ENCODE data around the gene EDDM13. TPM values are rescaled to one million over a fixed set of nuclear protein-coding genes. Genes with fewer than 3 reads are reported as not detected.

EDDM13 gene
- total and polyA plus RNA-seq, 2 of the 13 experiments (the other 11 are each of a cell fraction or from before 2014, with no cell fraction given): not detected

- intact Hi-C loops (cut with micrococcal nuclease; ENCODE audit: unreplicated experiment) (loop anchor here (1.0 kb wide), 1 partner anchor 80 kb away; no protein-coding TSS in a partner anchor), in situ Hi-C loops (cut with HindIII; ENCODE audit: extremely low pct_ligation_motif_present, low pct_unique_long_range_greater_than_20kb) (loop anchor here (5.0 kb wide), 1 partner anchor 79 kb away; no protein-coding TSS in a partner anchor)
- H3K27me3 ChIP-seq (ENCODE audit: control insufficient read depth in 1 of 2, insufficient read depth in 2 of 2, low read length in 2 of 2): no peaks in the 10 kb centered on the region
- no peak overlapping the region for H3K4me3 ChIP-seq (replicated peaks in 1 of 3; ENCODE audit: insufficient read depth in 1 of 3, low read depth in 2 of 3, low read length in 3 of 3)
- 87% methylated on average over 5 of the region's 5 CpGs for WGBS (ENCODE audit: low lambda C conversion rate)
- CTCF ChIA-PET (ENCODE audit: low intra/inter-chr PET ratio, low total read pairs): interaction anchor here (1.6 to 3.5 kb wide), 3 partner anchors 55 to 96 kb away, joined by 4 to 46 read pairs (median 5); no protein-coding TSS in a partner anchor
- H4K20me1 ChIP-seq (ENCODE audit: insufficient read depth, low read length): no peaks in the 10 kb centered on the region
- no peaks in the 10 kb centered on the region for H3K79me2 ChIP-seq (ENCODE audit: insufficient read depth, low read length)
- H3K9ac ChIP-seq (ENCODE audit: insufficient read depth, low read depth, low read length): no peak overlapping the region
- FAIRE-seq (no peak), ATAC-seq (no peak), DNase-seq (ENCODE audit: low spot score) (peak; percentile 48)
- no peak overlapping the region for H3K4me2 ChIP-seq (ENCODE audit: low read depth, low read length)
- BruUV-seq (replicated peaks): no TSS peak
- POLR2A ChIA-PET: interaction anchor here (1.5 to 1.9 kb wide), 3 partner anchors 56 to 177 kb away, joined by 3 to 7 read pairs (median 4); no protein-coding TSS in a partner anchor
- H3K9me3 ChIP-seq (ENCODE audit: low read length): no peaks in the 10 kb centered on the region
- no peaks in the 10 kb centered on the region for H3K4me1 ChIP-seq (ENCODE audit: insufficient read depth, low read length)
- no peaks in the 10 kb centered on the region; a peak in 1 of 5 replicates for H3K36me3 ChIP-seq (replicated peaks in 1 of 2; ENCODE audit: control insufficient read depth in 1 of 2, insufficient read depth in 2 of 2, low read length in 2 of 2)
- no peak overlapping the region for H2AFZ ChIP-seq (ENCODE audit: low read length)
- H3K27ac ChIP-seq (ENCODE audit: extremely low read length, insufficient read depth, low read length): no peak overlapping the region
- no peak for TF ChIP-seq SRSF1 (optimal IDR thresholded peaks at IDR 0.05; ENCODE audit: low read depth, low read length)
- TF ChIP-seq ZSCAN5A (CRISPR knock-in tag; IDR thresholded peaks at IDR 0.05; ENCODE audit: borderline replicate concordance): no peak
- TF ChIP-seq HHEX (CRISPR knock-in tag; IDR thresholded peaks at IDR 0.05): no peak
- TF ChIP-seq SMC3 (IDR thresholded peaks at IDR 0.05; ENCODE audit: low read length): peak; percentile 50; the same call in 1 of the 2 replicates
- TF ChIP-seq, protein P1, sequence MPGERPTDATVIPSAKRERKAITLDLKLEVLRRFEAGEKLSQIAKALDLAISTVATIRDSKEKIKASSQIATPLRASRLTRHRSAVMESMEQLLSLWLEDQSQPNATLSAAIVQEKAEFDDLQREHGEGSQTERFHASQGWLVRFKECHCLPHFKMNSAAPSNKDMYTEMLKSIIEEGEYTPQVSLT (CRISPR knock-in tag; IDR thresholded peaks at IDR 0.05; ENCODE audit: borderline replicate concordance, low read depth): no peak
- no peak for TF ChIP-seq NCOA2 (CRISPR knock-in tag; IDR thresholded peaks at IDR 0.05)
- TF ChIP-seq, protein P2, sequence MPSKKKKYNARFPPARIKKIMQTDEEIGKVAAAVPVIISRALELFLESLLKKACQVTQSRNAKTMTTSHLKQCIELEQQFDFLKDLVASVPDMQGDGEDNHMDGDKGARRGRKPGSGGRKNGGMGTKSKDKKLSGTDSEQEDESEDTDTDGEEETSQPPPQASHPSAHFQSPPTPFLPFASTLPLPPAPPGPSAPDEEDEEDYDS (CRISPR knock-in tag; IDR thresholded peaks at IDR 0.05): no peak
- no peak for TF ChIP-seq NCOA1 (CRISPR knock-in tag; IDR thresholded peaks at IDR 0.05)
- TF ChIP-seq PRDM15 (CRISPR knock-in tag; IDR thresholded peaks at IDR 0.05): no peak
- TF ChIP-seq ZNF180 (CRISPR knock-in tag; IDR thresholded peaks at IDR 0.05; ENCODE audit: borderline replicate concordance, low read depth): no peak
- no peak for TF ChIP-seq ZNF781 (CRISPR knock-in tag; IDR thresholded peaks at IDR 0.05; ENCODE audit: borderline replicate concordance, not compliant biosample characterization)
- peak; percentile 59 for TF ChIP-seq STAG1 (CRISPR knock-in tag; IDR thresholded peaks at IDR 0.05)
- TF ChIP-seq SMARCC2 (IDR thresholded peaks at IDR 0.05): no peak
- TF ChIP-seq SSRP1 (CRISPR knock-in tag; IDR thresholded peaks at IDR 0.05): no peak
- no peak for TF ChIP-seq ZNF441 (CRISPR knock-in tag; IDR thresholded peaks at IDR 0.05; ENCODE audit: borderline replicate concordance)
- TF ChIP-seq CTCF (CRISPR knock-in tag; IDR thresholded peaks at IDR 0.05): peak; percentile 44
- TF ChIP-seq CREB1 (IDR thresholded peaks at IDR 0.05): no peak
- no peak for TF ChIP-seq CREB1 (CRISPR knock-in tag; IDR thresholded peaks at IDR 0.05)
Measured at GRCh38 chr19:56253737-56254136, 18.8 kb upstream of the EDDM13 start.
